IMR-90 (cell line): ENCODE results near the gene VPS37B. TPM values are rescaled to one million over a fixed set of nuclear protein-coding genes. Genes with fewer than 3 reads are reported as not detected.

ENCODE experiments used
- ATAC-seq: fragments of 200-7000 bp; cut with Tn5 transposase; 2 replicates; pipeline ENCODE4 v1.9.1; 2020; ENCODE audit warnings: low read depth, mild to moderate bottlenecking, moderate library complexity
- BruUV-seq: library from RNA; stranded (reverse); fragments of 400-500 nt; replicated peaks from 2 replicates; lab custom pipeline; 2021; lab: Mats Ljungman, UMichigan
- CTCF ChIA-PET: fragments of 300-600 bp; formaldehyde crosslinking; extraction: SDS; loops from one replicate; lab custom pipeline; 2021; ENCODE audit warnings: antibody characterized with exemption; lab: Yijun Ruan, JAX
- POLR2A ChIA-PET: fragments of 300-600 bp; sonication (Branson Sonifier 250); formaldehyde crosslinking; loops from one replicate; lab custom pipeline; 2022; ENCODE audit warnings: antibody characterized with exemption; ENCODE audit not compliant: unreplicated experiment; lab: Charles Lee
- DNase-seq: peaks from one replicate; pipeline ENCODE4 v3.0.0; 2013
- H2AFZ ChIP-seq: replicated peaks from 2 replicates; pipeline ENCODE3; 2013; ENCODE audit warnings: low read length, mild to moderate bottlenecking; ENCODE audit not compliant: poor library complexity
- H2AK5ac ChIP-seq: 2 replicates; pipeline ENCODE4 v1.6.1; 2013; ENCODE audit warnings: low read depth, low read length, inconsistent platforms
- H2AK9ac ChIP-seq: replicated peaks from 2 replicates; pipeline ENCODE3; 2013; ENCODE audit warnings: mild to moderate bottlenecking, low read depth, low read length, moderate library complexity; ENCODE audit not compliant: poor library complexity
- H2BK120ac ChIP-seq: 2 replicates; pipeline ENCODE4 v1.6.1; 2013; ENCODE audit warnings: low read depth, low read length, inconsistent platforms
- H2BK15ac ChIP-seq: 3 replicates; pipeline ENCODE4 v1.6.1; 2013; ENCODE audit warnings: low read depth, low read length, inconsistent platforms
- H2BK20ac ChIP-seq: 2 replicates; pipeline ENCODE4 v1.6.1; 2013; ENCODE audit warnings: low read depth, mild to moderate bottlenecking, inconsistent platforms, low read length, moderate library complexity
- H2BK5ac ChIP-seq: 2 replicates; pipeline ENCODE4 v1.6.1; 2013; ENCODE audit warnings: mild to moderate bottlenecking, low read depth, low read length, inconsistent platforms; ENCODE audit not compliant: poor library complexity, severe bottlenecking
- H3K14ac ChIP-seq: replicated peaks from 2 replicates; pipeline ENCODE4 v1.6.1; 2013; ENCODE audit warnings: low read depth, low read length, inconsistent platforms
- H3K18ac ChIP-seq: 2 replicates; pipeline ENCODE4 v1.6.1; 2013; ENCODE audit warnings: low read depth, low read length, control low read depth
- H3K23ac ChIP-seq: 2 replicates; pipeline ENCODE4 v1.6.1; 2013; ENCODE audit warnings: low read depth, low read length, inconsistent platforms
- H3K27ac ChIP-seq: 2 replicates; pipeline ENCODE4 v1.5.1; 2013; ENCODE audit warnings: mild to moderate bottlenecking, control low read depth, low read length; ENCODE audit not compliant: insufficient read depth
- H3K27me3 ChIP-seq: 2 replicates; pipeline ENCODE4 v1.6.1; 2013; ENCODE audit warnings: low read length; ENCODE audit not compliant: control insufficient read depth, insufficient read depth
- H3K36me3 ChIP-seq: 2 replicates; pipeline ENCODE4 v1.6.1; 2013; ENCODE audit warnings: low read length, mixed read lengths; ENCODE audit not compliant: control insufficient read depth, insufficient read depth
- H3K4ac ChIP-seq: 2 replicates; pipeline ENCODE4 v1.6.1; 2013; ENCODE audit warnings: low read depth, low read length, inconsistent platforms
- H3K4me1 ChIP-seq: 2 replicates; pipeline ENCODE4 v1.6.1; 2013; ENCODE audit warnings: low read length, mixed read lengths; ENCODE audit not compliant: control insufficient read depth, insufficient read depth
- H3K4me2 ChIP-seq: 2 replicates; pipeline ENCODE4 v1.6.1; 2013; ENCODE audit warnings: low read depth, mild to moderate bottlenecking, control low read depth, low read length, moderate library complexity
- H3K4me3 ChIP-seq: 2 replicates; pipeline ENCODE4 v1.5.1; 2013; ENCODE audit warnings: low read depth, mild to moderate bottlenecking, control low read depth, low read length, moderate library complexity; ENCODE audit not compliant: insufficient read depth
- H3K56ac ChIP-seq: 2 replicates; pipeline ENCODE4 v1.6.1; 2013; ENCODE audit warnings: low read length, inconsistent platforms; ENCODE audit not compliant: insufficient read depth; ENCODE audit errors: extremely low read depth
- H3K79me1 ChIP-seq, 2 experiments: 2 replicates each; pipeline ENCODE4 v1.6.1; 2013; ENCODE audit warnings: low read length in 2 of 2, inconsistent platforms in 1 of 2, low read depth in 1 of 2
- H3K9ac ChIP-seq: 2 replicates; pipeline ENCODE4 v1.6.1; 2013; ENCODE audit warnings: low read depth, low read length, control low read depth
- H3K9me1 ChIP-seq: 2 replicates; pipeline ENCODE4 v1.6.1; 2013; ENCODE audit warnings: low read length, inconsistent platforms; ENCODE audit not compliant: insufficient read depth
- H3K9me3 ChIP-seq: 2 replicates; pipeline ENCODE4 v1.6.1; 2013; ENCODE audit warnings: low read length; ENCODE audit not compliant: control insufficient read depth, insufficient read depth
- H4K20me1 ChIP-seq: 2 replicates; pipeline ENCODE4 v1.6.1; 2013; ENCODE audit warnings: low read length, inconsistent platforms; ENCODE audit not compliant: insufficient read depth
- H4K5ac ChIP-seq: 2 replicates; pipeline ENCODE4 v1.6.1; 2013; ENCODE audit warnings: mild to moderate bottlenecking, low read depth, low read length, control low read depth
- H4K8ac ChIP-seq, 2 experiments: 2 replicates each; pipeline ENCODE4 v1.6.1; 2013; ENCODE audit warnings: low read depth in 2 of 2, low read length in 2 of 2, control low read depth in 1 of 2, inconsistent platforms in 1 of 2
- H4K91ac ChIP-seq: 2 replicates; pipeline ENCODE4 v1.6.1; 2013; ENCODE audit warnings: low read depth, low read length, inconsistent platforms; ENCODE audit not compliant: insufficient read depth
- CEBPB ChIP-seq: IDR thresholded peaks from 2 replicates; pipeline ENCODE4 v1.6.1; 2012; ENCODE audit warnings: low read depth, low read length, improper control_type of control experiment
- POLR2A ChIP-seq: IDR thresholded peaks from 2 replicates; pipeline ENCODE4 v1.6.1; 2012; ENCODE audit warnings: mild to moderate bottlenecking, low read depth, low read length
- WGBS, 2 experiments: methylation state at CpG; one replicate each; pipeline versions ENCODE4 v1.1.5 to v1.1.7; 2013; ENCODE audit warnings: missing lambda C conversion rate in 2 of 2; ENCODE audit not compliant: insufficient read length in 1 of 2; ENCODE audit errors: extremely low coverage in 2 of 2; 5-methylcytosine and 5-hydroxymethylcytosine counted together
- dilution Hi-C: fragments of 300-500 bp; cut with HindIII; formaldehyde crosslinking; loops from one replicate; pipeline ENCODE4 v1.14.3; 2018; ENCODE audit warnings: low sequenced_read_pairs; ENCODE audit not compliant: unreplicated experiment
- in situ Hi-C: fragments of 300-500 bp; cut with MboI; formaldehyde crosslinking; loops from 3 replicates; pipeline ENCODE4 v1.14.3; 2019; ENCODE audit warnings: low sequenced_read_pairs, inconsistent platforms, mixed read lengths
- intact Hi-C: fragments of 100-400 bp; cut with micrococcal nuclease; formaldehyde crosslinking; loops from 2 replicates; pipeline ENCODE4 v1.10.0; 2022
- polyA plus RNA-seq, 3 experiments: library from polyadenylated mRNA; depleted of rRNA; stranded (reverse); fragments of >200 nt; gene quantifications; 2 replicates each; pipeline ENCODE4 v1.2.3, GENCODE V29; 2012; ENCODE audit warnings: low replicate concordance in 1 of 3
- total RNA-seq: library from RNA; depleted of rRNA; stranded (reverse); fragments of >200 nt; gene quantifications from 2 replicates; pipeline ENCODE4 v1.2.3, GENCODE V29; 2012
- TF ChIP-seq, protein P1 (sequence below): fragments of 150-350 bp; IDR thresholded peaks from 2 replicates; pipeline ENCODE4 v1.6.1; 2017; ENCODE audit warnings: mild to moderate bottlenecking, antibody characterized with exemption, low read length, low read depth

Gene VPS37B
- total and polyA plus RNA-seq, 2 of the 4 experiments (the other 2 are of a cell fraction), result 8.6 to 25.7 TPM

DNA sequence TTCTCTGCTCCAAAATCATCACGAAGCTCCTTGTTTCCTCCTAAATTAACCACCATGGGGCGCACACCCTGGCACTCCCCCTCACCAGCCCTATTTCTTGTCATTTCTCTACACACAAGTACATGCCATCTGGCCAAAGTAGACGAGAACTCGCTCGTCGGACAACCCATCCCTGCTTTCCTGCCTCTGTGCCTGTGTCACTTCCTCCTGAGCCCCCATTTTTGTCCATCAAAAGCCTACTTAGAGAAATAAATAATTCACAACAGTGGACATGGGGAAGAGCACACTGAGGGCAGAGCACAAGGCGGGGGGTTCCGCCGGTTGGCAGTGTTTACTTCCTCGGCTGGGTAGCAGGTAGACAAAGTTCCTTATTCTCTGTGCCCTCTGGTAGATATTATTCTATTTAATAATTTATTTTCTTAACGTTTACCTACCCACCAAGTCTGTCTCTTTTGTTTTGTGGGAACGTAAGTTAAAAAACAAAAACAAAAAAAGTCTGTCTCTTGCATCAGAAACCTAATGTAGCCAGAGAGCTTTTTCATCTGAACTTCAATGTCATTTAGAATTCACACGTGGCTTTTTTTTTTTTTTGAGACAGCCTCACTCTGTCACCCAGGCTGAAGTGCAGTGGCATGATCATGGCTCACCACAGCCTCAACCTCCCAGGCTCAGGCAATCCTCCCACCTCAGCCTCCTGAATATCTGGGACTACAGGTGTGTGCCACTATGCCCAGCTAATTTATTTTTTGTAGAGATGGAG lies 6.0 kb downstream of the VPS37B start (continued):
- TF ChIP-seq, protein P1, sequence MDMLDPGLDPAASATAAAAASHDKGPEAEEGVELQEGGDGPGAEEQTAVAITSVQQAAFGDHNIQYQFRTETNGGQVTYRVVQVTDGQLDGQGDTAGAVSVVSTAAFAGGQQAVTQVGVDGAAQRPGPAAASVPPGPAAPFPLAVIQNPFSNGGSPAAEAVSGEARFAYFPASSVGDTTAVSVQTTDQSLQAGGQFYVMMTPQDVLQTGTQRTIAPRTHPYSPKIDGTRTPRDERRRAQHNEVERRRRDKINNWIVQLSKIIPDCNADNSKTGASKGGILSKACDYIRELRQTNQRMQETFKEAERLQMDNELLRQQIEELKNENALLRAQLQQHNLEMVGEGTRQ, result no peak

- H3K23ac ChIP-seq, result peak overlapping the region; percentile 31; the same call in 1 of the 2 replicates
- H2BK120ac ChIP-seq, result peak overlapping the region; percentile 3; the same call in 1 of the 2 replicates
- dilution Hi-C loops (no loop called here), intact Hi-C loops (no loop called here), in situ Hi-C loops (no loop called here)
- peaks cover 32% of the 10 kb centered on the region for H3K4me1 ChIP-seq
- no peaks in the 10 kb centered on the region; the same call in 1 of the 2 replicates for H3K36me3 ChIP-seq
- no peak overlapping the region for H3K56ac ChIP-seq
- ATAC-seq (peak; percentile 28), DNase-seq (peak; percentile 69)
- no TSS peak for BruUV-seq
- H2BK20ac ChIP-seq, result peak overlapping the region; percentile 81
- H2AK9ac ChIP-seq, result peak overlapping the region; percentile 5
- no peaks in the 10 kb centered on the region for H3K27me3 ChIP-seq
- H4K5ac ChIP-seq, result peak overlapping the region; percentile 13
- peak overlapping the region; percentile 38; the same call in 1 of the 2 replicates for H4K91ac ChIP-seq
- ChIA-PET POLR2A (no interaction called here), CTCF (interaction anchor here (0.9 to 1.1 kb wide), 3 partner anchors 15 to 56 kb away, joined by 3 to 4 read pairs (median 3); no protein-coding TSS in a partner anchor)
- peak overlapping the region in 1 of 2 experiments; percentile 77; a peak in 3 of 4 replicates for H4K8ac ChIP-seq
- H2AFZ ChIP-seq, result peak overlapping the region; percentile 9
- no peak overlapping the region for H3K9ac ChIP-seq
- H3K4me2 ChIP-seq, result peak overlapping the region; percentile 58
- H3K18ac ChIP-seq, result peak overlapping the region; percentile 17; the same call in 1 of the 2 replicates
- H3K4ac ChIP-seq, result peak overlapping the region; percentile 80
- H3K79me1 ChIP-seq, result peaks cover 16 to 83% of the 10 kb centered on the region in 2 experiments; a peak in 3 of 4 replicates
- H4K20me1 ChIP-seq, result peaks cover 81% of the 10 kb centered on the region
- WGBS, 2 experiments, result no CpG with 5 or more reads among the region's 12 CpGs
- TF ChIP-seq POLR2A (no peak), CEBPB (peak; percentile 76)
- H2BK5ac ChIP-seq, result peak overlapping the region; percentile 69
- peaks cover 37% of the 10 kb centered on the region for H3K9me1 ChIP-seq
- peak overlapping the region; percentile 62 for H2AK5ac ChIP-seq
- no peaks in the 10 kb centered on the region for H3K9me3 ChIP-seq
- H2BK15ac ChIP-seq, result peak overlapping the region; percentile 12; the same call in 2 of the 3 replicates
- peak overlapping the region; percentile 84 for H3K14ac ChIP-seq
- no peak overlapping the region for H3K4me3 ChIP-seq
- peak overlapping the region; percentile 61 for H3K27ac ChIP-seq
Observed at GRCh38 chr12:122888232-122888752, 7.6 kb downstream of the VPS37B start.
